IMR-90 (cell line): Measurements from ENCODE around the gene CFAP69.

Experiments used
- BHLHE40 ChIP-seq: fragments of 150-350 bp; IDR thresholded peaks from 2 replicates; pipeline ENCODE4 v1.6.1; 2016; ENCODE audit warnings: mild to moderate bottlenecking, low read depth, low read length
- TF ChIP-seq, protein P1 (sequence below): conservative IDR thresholded peaks from 2 replicates; pipeline ENCODE4 v1.5.1; 2012; ENCODE audit warnings: mild to moderate bottlenecking, low read depth, low read length, improper control_type of control experiment

DNA sequence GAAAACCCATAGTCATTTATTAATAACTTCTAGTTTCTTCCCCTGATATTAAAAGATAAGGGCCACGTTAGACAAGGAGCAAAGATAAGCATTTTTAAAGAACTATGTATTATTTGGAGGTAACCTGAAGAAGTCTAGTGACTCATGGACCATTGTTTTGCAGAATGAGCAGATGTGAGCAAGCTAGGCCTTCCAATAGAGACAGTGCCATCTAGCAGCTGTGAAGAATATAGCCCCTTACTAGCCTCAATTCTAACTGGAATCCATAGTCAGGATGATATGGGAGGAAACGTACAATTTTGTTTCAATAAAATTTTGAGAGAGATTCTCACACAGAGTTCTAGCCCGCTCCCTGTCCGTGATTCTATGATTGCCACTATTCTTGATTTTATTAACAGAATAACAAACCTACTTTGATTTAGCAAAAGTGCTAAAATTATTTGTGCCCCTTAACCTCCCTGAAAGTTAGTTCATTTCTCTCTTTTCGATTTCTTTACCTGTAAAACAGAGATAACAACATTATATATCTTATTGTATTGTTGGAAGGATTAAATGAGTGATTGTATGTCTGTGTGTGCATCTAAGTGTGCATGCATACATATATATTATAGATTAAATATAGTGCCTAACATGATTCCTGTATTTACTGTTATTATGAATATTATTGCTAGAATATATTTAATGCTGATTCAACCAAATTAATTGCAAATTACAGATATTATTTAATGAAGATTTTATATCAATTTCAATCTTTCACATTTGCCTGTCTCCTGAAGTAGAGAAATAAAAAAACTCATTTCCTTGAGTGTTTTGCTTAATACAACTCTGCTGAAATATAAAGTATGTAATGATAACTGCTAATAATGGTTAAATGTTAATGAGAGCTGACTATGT lies 53.4 kb downstream of the CFAP69 start:
- TF ChIP-seq, protein P1, sequence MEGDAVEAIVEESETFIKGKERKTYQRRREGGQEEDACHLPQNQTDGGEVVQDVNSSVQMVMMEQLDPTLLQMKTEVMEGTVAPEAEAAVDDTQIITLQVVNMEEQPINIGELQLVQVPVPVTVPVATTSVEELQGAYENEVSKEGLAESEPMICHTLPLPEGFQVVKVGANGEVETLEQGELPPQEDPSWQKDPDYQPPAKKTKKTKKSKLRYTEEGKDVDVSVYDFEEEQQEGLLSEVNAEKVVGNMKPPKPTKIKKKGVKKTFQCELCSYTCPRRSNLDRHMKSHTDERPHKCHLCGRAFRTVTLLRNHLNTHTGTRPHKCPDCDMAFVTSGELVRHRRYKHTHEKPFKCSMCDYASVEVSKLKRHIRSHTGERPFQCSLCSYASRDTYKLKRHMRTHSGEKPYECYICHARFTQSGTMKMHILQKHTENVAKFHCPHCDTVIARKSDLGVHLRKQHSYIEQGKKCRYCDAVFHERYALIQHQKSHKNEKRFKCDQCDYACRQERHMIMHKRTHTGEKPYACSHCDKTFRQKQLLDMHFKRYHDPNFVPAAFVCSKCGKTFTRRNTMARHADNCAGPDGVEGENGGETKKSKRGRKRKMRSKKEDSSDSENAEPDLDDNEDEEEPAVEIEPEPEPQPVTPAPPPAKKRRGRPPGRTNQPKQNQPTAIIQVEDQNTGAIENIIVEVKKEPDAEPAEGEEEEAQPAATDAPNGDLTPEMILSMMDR = peak; percentile 67
- TF ChIP-seq BHLHE40 = no peak
